Esophagus muscularis mucosa (tissue), 4 donors: ENCODE measurements around the gene NTM. TPM values are rescaled to one million over a fixed set of nuclear protein-coding genes. Genes with fewer than 3 reads are reported as not detected.

Source experiments
- DNase-seq: peaks from one replicate; pipeline ENCODE4 v3.0.0-alpha.2; 2017; ENCODE audit errors: extremely low spot score
- H3K27ac ChIP-seq, 4 donors: fragments of 200-600 bp; sonication (generic); replicated peaks in 1 of 4; 1 replicate in 3 of 4; 2 replicates in 1 of 4; pipeline ENCODE4 v1.5.1; 2016 to 2019; ENCODE audit warnings: mild to moderate bottlenecking in 1 of 4
- H3K27me3 ChIP-seq, 4 donors: fragments of 200-600 bp; sonication (generic); one replicate each; pipeline versions ENCODE4 v1.5.1 to v1.6.0; 2016 to 2019
- H3K36me3 ChIP-seq, 4 donors: fragments of 200-600 bp; sonication (generic); one replicate each; pipeline ENCODE4 v1.5.1; 2016 to 2019
- H3K4me1 ChIP-seq, 4 donors: fragments of 200-600 bp; sonication (generic); one replicate each; pipeline ENCODE4 v1.5.1; 2016 to 2019
- H3K4me3 ChIP-seq, 4 donors: fragments of 200-600 bp; sonication (generic); 1 replicate in 2 of 4; 2 replicates in 2 of 4; pipeline ENCODE4 v1.5.1; 2016 to 2019; ENCODE audit warnings: mild to moderate bottlenecking in 4 of 4, moderate library complexity in 1 of 4
- H3K9me3 ChIP-seq, 4 donors: fragments of 200-600 bp; sonication (generic); 1 replicate in 3 of 4; 2 replicates in 1 of 4; pipeline ENCODE4 v1.5.1; 2016 to 2019
- CTCF ChIP-seq, 3 experiments: fragments of 200-600 bp in 2 of 3; fragments of 450-650 bp in 1 of 3; sonication (generic) in 2 of 3; IDR thresholded peaks; one replicate each; pipeline ENCODE4 v1.5.1; 2017 to 2019; ENCODE audit warnings: antibody characterized with exemption in 3 of 3, mild to moderate bottlenecking in 2 of 3, moderate library complexity in 1 of 3
- EP300 ChIP-seq: sonication (generic); formaldehyde crosslinking; IDR thresholded peaks from one replicate; pipeline ENCODE4 v1.6.1; 2017; ENCODE audit warnings: antibody characterized with exemption
- POLR2A ChIP-seq: fragments of 450-650 bp; IDR thresholded peaks from one replicate; pipeline ENCODE4 v1.6.1; 2017; ENCODE audit warnings: antibody characterized with exemption, moderate library complexity, mild to moderate bottlenecking, low read depth
- POLR2AphosphoS5 ChIP-seq, 2 donors: sonication (generic); formaldehyde crosslinking; IDR thresholded peaks; one replicate each; pipeline ENCODE4 v1.6.1; 2017; ENCODE audit warnings: antibody characterized with exemption in 2 of 2
- WGBS: methylation state at CpG from one replicate; pipeline ENCODE4 v1.1.5; 2018; 5-methylcytosine and 5-hydroxymethylcytosine counted together
- intact Hi-C: fragments of 100-400 bp; cut with DNase I; formaldehyde crosslinking; loops from one replicate; pipeline ENCODE4 v1.15.1; 2023
- total RNA-seq, 4 donors: library from RNA; depleted of rRNA; stranded (reverse); fragments of >200 nt; gene quantifications; one replicate each; pipeline versions ENCODE4 v1.1.0 to v1.2.1, GENCODE V29; 2016

NTM gene
- total RNA-seq, 4 donors from 2014 or later = 5.6 to 25.3 (median 8.3) TPM

- Histone ChIP-seq H3K4me1 (no peaks in the 10 kb centered on the region), H3K9me3 (no peaks in the 10 kb centered on the region), H3K27me3 (peaks cover 0 to 7% (median 0%) of the 10 kb centered on the region in 4 donors), H3K36me3 (no peaks in the 10 kb centered on the region), H3K4me3 (no peak overlapping the region), H3K27ac (no peak overlapping the region)
- DNase-seq = no peak
- WGBS = 89% methylated on average over 6 of the region's 6 CpGs
- intact Hi-C loops = loop anchor here (10.0 kb wide), 1 partner anchor 58 kb away; no protein-coding TSS in a partner anchor
- TF ChIP-seq EP300 (no peak), POLR2A (no peak), CTCF (IDR thresholded peaks at IDR 0.05) (no peak), POLR2AphosphoS5 (IDR thresholded peaks at IDR 0.05) (no peak)
These were observed 135.9 kb downstream of the NTM start for GRCh38 chr11:131506348-131506747.

- no peak for DNase-seq
- Histone ChIP-seq H3K27ac (no peak overlapping the region), H3K27me3 (no peaks in the 10 kb centered on the region), H3K36me3 (no peaks in the 10 kb centered on the region), H3K4me1 (no peaks in the 10 kb centered on the region), H3K4me3 (no peak overlapping the region), H3K9me3 (no peaks in the 10 kb centered on the region)
- TF ChIP-seq EP300 = no peak
- TF ChIP-seq POLR2A = no peak
- TF ChIP-seq CTCF (IDR thresholded peaks at IDR 0.05) = no peak
- TF ChIP-seq POLR2AphosphoS5 (IDR thresholded peaks at IDR 0.05) = no peak
- WGBS = 79% methylated on average over 7 of the region's 8 CpGs
- intact Hi-C loops = loop anchor here (5.0 kb wide), 1 partner anchor 448 kb away; no protein-coding TSS in a partner anchor
These were observed 140.2 kb downstream of the NTM start for GRCh38 chr11:131510662-131511061.

DNA sequence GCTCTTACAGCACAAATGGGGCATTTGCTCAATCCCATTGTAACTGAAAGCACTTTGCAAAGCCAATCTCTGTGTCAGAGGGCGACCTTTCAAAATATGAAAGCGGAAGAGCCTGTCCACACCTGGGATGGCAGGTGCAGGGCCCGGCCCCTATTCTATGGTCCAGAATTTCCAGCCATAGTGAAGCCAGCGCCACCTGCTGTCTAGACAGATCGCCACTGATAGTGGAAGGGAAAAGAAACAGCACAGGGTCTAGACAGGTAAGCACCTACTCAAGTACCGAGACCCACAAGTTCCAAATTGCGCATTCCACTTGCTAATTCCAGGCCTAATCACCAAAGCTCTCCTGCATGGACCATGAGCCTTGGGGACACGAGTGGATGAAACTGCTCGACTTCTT lies 141.4 kb downstream of the NTM start:
- intact Hi-C loops = loop anchor here (5.0 kb wide), 1 partner anchor 449 kb away; no protein-coding TSS in a partner anchor
- Histone ChIP-seq H3K4me1 (no peaks in the 10 kb centered on the region), H3K9me3 (no peaks in the 10 kb centered on the region), H3K27me3 (no peaks in the 10 kb centered on the region), H3K27ac (no peak overlapping the region), H3K4me3 (no peak overlapping the region), H3K36me3 (no peaks in the 10 kb centered on the region)
- WGBS = 40% methylated on average over 7 of the region's 9 CpGs
- TF ChIP-seq CTCF (IDR thresholded peaks at IDR 0.05) (peak; percentile 33 to 43 (median 34)), POLR2AphosphoS5 (IDR thresholded peaks at IDR 0.05) (no peak)
- DNase-seq = no peak

- no peaks in the 10 kb centered on the region for H3K9me3 ChIP-seq
- WGBS = 88% methylated on average over 3 of the region's 3 CpGs
- H3K27ac ChIP-seq = no peak overlapping the region
- intact Hi-C loops = loop anchor here (5.0 kb wide), 1 partner anchor 450 kb away; no protein-coding TSS in a partner anchor
- no peaks in the 10 kb centered on the region for H3K4me1 ChIP-seq
- TF ChIP-seq EP300 (no peak), POLR2AphosphoS5 (IDR thresholded peaks at IDR 0.05) (no peak), CTCF (IDR thresholded peaks at IDR 0.05) (no peak), POLR2A (no peak)
- no peak overlapping the region for H3K4me3 ChIP-seq
- no peaks in the 10 kb centered on the region for H3K36me3 ChIP-seq
- DNase-seq = no peak
- no peaks in the 10 kb centered on the region for H3K27me3 ChIP-seq
These were observed 141.8 kb downstream of the NTM start for GRCh38 chr11:131512228-131512627.

DNA sequence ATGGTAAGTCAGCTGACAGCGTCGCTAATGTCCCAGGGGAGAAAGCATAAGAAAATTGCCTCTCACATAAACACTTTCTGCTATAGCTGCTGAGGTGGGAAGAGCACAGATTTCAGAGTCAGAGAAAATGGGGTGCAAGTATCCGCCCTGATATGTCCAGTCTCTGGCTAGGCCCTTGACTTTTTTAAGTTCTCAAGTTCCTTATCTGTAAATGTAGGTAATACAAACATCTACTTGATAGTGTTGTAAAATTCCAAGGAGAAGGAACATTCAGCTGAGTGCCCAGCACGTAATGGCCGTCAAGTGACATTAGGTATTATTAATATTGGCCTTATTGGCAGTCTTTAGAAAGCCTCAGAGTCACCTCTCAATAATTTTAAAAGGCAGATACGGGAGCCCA lies 143.6 kb downstream of the NTM start:
- TF ChIP-seq POLR2A = no peak
- no peak for TF ChIP-seq EP300
- TF ChIP-seq CTCF (IDR thresholded peaks at IDR 0.05) = no peak
- no peak for TF ChIP-seq POLR2AphosphoS5 (IDR thresholded peaks at IDR 0.05)
- Histone ChIP-seq H3K27me3 (no peaks in the 10 kb centered on the region), H3K9me3 (no peaks in the 10 kb centered on the region), H3K4me1 (no peaks in the 10 kb centered on the region), H3K27ac (no peak overlapping the region), H3K4me3 (no peak overlapping the region), H3K36me3 (no peaks in the 10 kb centered on the region)
- 92% methylated on average over 6 of the region's 6 CpGs for WGBS
- DNase-seq = no peak
- intact Hi-C loops = loop anchor here (5.0 kb wide), 1 partner anchor 452 kb away; no protein-coding TSS in a partner anchor
